ENCODE data around the gene CHRNB1. TPM values are rescaled to one million over a fixed set of nuclear protein-coding genes. Genes with fewer than 3 reads are reported as not detected.
A peak's percentile ranks its signal among the peaks of the same experiment; 100 is the strongest.

The CHRNB1 gene
- total RNA-seq, 2 experiments from 2014 or later = 11.5 to 11.7 TPM

DNA sequence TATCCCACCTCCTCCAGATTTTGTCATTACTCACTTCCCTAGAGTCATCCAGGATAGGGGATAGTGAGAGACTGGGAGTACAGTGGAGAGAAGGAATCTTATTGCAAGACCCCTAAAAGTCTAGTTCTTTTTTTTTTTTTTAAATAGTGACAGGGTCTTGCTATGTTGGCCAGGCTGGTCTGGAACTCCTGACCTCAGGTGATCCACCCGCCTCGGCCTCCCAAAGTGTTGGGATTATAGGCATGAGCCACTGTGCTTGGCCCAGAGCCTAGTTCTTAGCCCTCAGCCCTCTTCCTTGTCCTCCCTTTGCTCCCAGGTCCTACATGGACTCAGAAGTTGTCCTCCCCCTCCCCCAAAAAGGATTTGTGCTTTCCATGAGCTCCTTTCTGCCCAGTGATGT is 2.7 kb upstream of the CHRNB1 start:
- ATAC-seq (no peak), DNase-seq (no peak)
- CTCF ChIA-PET = interaction anchor here (1.0 to 1.8 kb wide), 4 partner anchors 10 to 119 kb away, joined by 3 to 13 read pairs (median 4); partner anchors contain the start of genes NEURL4 and SENP3
- Mint-ChIP-seq H3K36me3 (ENCODE audit: low read depth) (peaks cover 19% of the 10 kb centered on the region), H3K27me3 (peaks cover 61% of the 10 kb centered on the region), H3K27ac (no peak overlapping the region), H3K4me3 (no peak overlapping the region), H3K9me3 (no peaks in the 10 kb centered on the region), H3K4me1 (ENCODE audit: low read depth) (peaks cover 39% of the 10 kb centered on the region)
- intact Hi-C loops (cut with micrococcal nuclease) = no loop called here
- TF ChIP-seq, protein P1, sequence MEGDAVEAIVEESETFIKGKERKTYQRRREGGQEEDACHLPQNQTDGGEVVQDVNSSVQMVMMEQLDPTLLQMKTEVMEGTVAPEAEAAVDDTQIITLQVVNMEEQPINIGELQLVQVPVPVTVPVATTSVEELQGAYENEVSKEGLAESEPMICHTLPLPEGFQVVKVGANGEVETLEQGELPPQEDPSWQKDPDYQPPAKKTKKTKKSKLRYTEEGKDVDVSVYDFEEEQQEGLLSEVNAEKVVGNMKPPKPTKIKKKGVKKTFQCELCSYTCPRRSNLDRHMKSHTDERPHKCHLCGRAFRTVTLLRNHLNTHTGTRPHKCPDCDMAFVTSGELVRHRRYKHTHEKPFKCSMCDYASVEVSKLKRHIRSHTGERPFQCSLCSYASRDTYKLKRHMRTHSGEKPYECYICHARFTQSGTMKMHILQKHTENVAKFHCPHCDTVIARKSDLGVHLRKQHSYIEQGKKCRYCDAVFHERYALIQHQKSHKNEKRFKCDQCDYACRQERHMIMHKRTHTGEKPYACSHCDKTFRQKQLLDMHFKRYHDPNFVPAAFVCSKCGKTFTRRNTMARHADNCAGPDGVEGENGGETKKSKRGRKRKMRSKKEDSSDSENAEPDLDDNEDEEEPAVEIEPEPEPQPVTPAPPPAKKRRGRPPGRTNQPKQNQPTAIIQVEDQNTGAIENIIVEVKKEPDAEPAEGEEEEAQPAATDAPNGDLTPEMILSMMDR (IDR thresholded peaks at IDR 0.05) = no peak
- POLR2A ChIA-PET = interaction anchor here (1.9 to 8.8 kb wide), 4 partner anchors 12 to 43 kb away, joined by 10 to 83 read pairs (median 36); partner anchors contain the start of genes POLR2A and ZBTB4

DNA sequence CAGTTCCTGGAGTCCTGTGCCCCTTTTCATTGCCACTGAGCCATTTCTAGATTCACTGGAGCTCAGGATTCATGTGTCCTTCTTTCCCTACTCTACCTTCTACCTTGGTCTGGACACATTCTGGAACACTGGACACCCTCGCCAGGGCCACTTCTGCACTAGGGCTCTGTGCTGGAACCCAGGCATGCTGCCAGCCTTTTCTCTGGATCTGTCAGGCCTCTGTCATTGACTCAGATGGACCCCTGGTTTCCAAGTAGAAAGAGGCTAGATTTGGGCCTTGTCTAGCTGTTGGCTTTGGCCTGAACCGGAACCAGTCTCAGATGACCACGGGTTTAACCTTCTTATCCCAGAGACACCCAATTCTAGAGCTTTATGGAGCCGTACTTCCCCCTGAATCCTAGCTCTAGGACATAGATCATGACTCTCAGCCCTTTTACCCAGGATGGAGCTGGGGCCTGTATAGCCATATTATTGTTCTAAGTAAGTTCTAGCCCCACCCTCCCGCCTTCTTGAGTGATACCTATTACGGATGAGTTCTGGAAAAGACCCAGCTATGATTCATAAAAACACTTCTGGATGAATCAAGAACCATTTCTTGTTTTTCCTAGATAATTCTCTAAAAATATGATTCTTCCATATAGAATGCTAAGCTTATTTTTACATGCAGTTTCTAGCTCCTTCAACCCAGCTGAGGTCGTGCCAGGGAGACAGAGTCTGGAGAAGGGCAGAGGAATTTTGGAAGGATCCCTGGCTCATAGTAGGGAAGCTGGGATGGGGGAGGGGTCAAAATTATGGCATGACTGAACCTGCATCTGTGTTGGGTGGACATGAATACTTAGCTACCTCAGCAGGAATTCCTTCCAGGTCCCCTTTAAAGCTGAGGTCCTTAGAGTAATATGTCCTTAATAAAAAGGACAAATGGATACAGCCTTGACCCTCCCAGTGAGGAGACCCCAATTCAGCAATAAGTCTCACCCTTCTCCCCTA is 1.1 kb upstream of the CHRNB1 start:
- no peak for ATAC-seq

DNA sequence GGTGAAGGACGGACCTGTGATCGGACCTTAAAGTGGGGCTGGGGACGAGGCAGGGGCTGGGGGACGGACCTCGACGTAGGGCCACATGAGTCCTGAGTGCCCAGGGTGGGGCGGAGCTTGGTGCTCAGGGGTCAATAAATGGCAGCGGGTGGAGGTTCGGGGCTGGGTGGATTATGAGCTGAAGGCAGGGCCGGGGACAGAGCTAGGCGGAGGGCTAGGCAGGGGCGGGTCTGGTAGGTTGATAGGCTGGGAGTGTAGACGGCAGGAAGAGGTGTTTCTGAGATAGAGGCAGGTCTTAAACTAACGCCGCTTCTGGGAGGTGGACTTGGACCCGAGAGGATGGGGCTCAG is 733 bp downstream of the CHRNB1 start:
- peak overlapping the region; percentile 64 for H3K4me3 Mint-ChIP-seq
- peaks cover 20% of the 10 kb centered on the region for H3K4me1 Mint-ChIP-seq (ENCODE audit: low read depth)
- intact Hi-C loops (cut with micrococcal nuclease) = no loop called here
- peaks cover 51% of the 10 kb centered on the region for H3K27me3 Mint-ChIP-seq
- peaks cover 12% of the 10 kb centered on the region for H3K36me3 Mint-ChIP-seq (ENCODE audit: low read depth)
- ChIA-PET CTCF (interaction anchor here (1.1 to 4.0 kb wide), 3 partner anchors 9 to 115 kb away, joined by 5 to 23 read pairs (median 12); partner anchors contain the start of gene TMEM102), POLR2A (interaction anchor here (0.6 to 4.7 kb wide), 7 partner anchors 9 to 144 kb away, joined by 3 to 31 read pairs (median 4); partner anchors contain the start of genes PLSCR3, POLR2A and SOX15)
- H3K27ac Mint-ChIP-seq = no peak overlapping the region
- ATAC-seq (peak; percentile 84), DNase-seq (peak; percentile 66)
- TF ChIP-seq, protein P1 (IDR thresholded peaks at IDR 0.05) = no peak
- H3K9me3 Mint-ChIP-seq = no peaks in the 10 kb centered on the region

More for the DNA sequence above, 1.1 kb upstream of the CHRNB1 start:
- Mint-ChIP-seq H3K4me1 (ENCODE audit: low read depth) (peaks cover 29% of the 10 kb centered on the region), H3K4me3 (no peak overlapping the region), H3K9me3 (no peaks in the 10 kb centered on the region), H3K27ac (no peak overlapping the region), H3K27me3 (peaks cover 62% of the 10 kb centered on the region), H3K36me3 (ENCODE audit: low read depth) (peaks cover 17% of the 10 kb centered on the region)
- no peak for DNase-seq
- POLR2A ChIA-PET = interaction anchor here (0.9 to 6.8 kb wide), 9 partner anchors 8 to 146 kb away, joined by 3 to 53 read pairs (median 4); partner anchors contain the start of genes PLSCR3, POLR2A and SOX15
- TF ChIP-seq, protein P1 (IDR thresholded peaks at IDR 0.05) = no peak
- CTCF ChIA-PET = interaction anchor here (0.8 to 4.0 kb wide), 8 partner anchors 8 to 148 kb away, joined by 3 to 23 read pairs (median 4); partner anchors contain the start of genes SENP3, TMEM102 and ZBTB4
- intact Hi-C loops (cut with micrococcal nuclease) = no loop called here

DNA sequence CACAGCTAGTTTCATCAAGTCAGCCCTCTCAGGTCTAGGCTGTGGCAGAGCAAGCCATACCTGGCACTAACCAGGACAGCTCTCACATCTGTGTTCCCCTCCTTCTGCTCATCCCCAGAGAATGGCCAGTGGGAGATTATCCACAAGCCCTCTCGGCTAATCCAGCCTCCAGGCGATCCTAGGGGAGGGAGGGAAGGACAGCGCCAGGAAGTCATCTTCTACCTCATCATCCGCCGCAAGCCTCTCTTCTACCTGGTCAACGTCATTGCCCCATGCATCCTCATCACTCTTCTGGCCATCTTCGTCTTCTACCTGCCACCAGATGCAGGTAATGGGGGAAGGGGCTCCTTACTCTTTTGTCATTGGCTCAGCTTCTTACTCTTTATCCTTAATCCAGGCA is 3.6 kb downstream of the CHRNB1 start:
- Mint-ChIP-seq H3K4me1 (ENCODE audit: low read depth) (peaks cover 16% of the 10 kb centered on the region), H3K9me3 (no peaks in the 10 kb centered on the region), H3K27ac (no peak overlapping the region), H3K27me3 (peaks cover 30% of the 10 kb centered on the region), H3K36me3 (ENCODE audit: low read depth) (peaks cover 12% of the 10 kb centered on the region), H3K4me3 (no peak overlapping the region)
- no peak for ATAC-seq
- no peak for DNase-seq
- CTCF ChIA-PET = interaction anchor here (0.8 to 1.5 kb wide), 2 partner anchors 8 to 12 kb away, joined by 3 read pairs; no protein-coding TSS in a partner anchor
- TF ChIP-seq, protein P1 (IDR thresholded peaks at IDR 0.05) = no peak
- intact Hi-C loops (cut with micrococcal nuclease) = no loop called here
- POLR2A ChIA-PET = interaction anchor here (0.6 to 0.8 kb wide), 2 partner anchors 12 to 470 kb away, joined by 3 to 5 read pairs; no protein-coding TSS in a partner anchor

Data from activated CD8-positive, alpha-beta T cell treated with anti-CD3 and anti-CD28 coated beads for 36 hours (primary cell).